HG03139 (cell line): Measurements from ENCODE around the gene HIVEP3.

ENCODE experiments used
- ATAC-seq: cut with Tn5 transposase; IDR thresholded peaks from one replicate; pipeline ENCODE4 v1.9.1; 2021; ENCODE audit not compliant: unreplicated experiment

Gene HIVEP3

DNA sequence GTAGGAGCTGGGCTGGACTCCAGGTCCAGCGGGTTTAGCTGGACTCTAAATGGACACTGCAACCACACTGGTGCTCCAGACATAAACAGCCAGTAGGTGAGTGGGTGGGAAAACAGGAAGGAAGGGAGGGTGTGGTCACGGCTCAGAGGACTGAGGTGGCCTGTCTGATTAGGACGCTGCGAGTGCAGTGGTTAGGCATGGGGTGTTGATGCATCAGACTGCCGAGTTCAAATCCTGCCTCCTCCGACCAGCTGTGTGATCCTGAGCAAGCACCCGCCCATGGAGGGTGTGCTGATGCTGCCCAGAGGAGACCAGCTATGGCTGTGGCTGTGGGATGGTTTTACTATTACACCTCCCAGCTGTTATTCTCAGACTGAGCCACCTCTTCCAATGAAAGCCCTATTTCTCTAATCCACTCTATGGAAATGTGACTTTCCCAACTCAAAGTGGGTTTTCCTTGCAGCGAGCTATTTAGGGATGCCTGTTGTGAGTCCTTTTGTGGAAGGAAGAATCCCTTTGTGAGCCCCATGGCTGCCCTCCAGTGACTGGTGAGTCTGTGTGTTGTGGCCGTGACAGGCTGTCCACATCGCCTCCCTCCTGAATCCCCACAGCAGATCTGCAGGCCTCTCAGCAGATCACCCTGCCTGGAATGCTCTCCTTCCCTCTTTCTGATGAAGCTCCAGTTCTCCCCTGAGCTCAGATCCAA, 377.7 kb downstream of the HIVEP3 start:
- no peak for ATAC-seq

GRCh38 chr1:41539999-41540398, 378.7 kb downstream of the HIVEP3 start:
- no peak for ATAC-seq

GRCh38 chr1:41539418-41539805, 379.3 kb downstream of the HIVEP3 start:
- ATAC-seq = no peak

DNA sequence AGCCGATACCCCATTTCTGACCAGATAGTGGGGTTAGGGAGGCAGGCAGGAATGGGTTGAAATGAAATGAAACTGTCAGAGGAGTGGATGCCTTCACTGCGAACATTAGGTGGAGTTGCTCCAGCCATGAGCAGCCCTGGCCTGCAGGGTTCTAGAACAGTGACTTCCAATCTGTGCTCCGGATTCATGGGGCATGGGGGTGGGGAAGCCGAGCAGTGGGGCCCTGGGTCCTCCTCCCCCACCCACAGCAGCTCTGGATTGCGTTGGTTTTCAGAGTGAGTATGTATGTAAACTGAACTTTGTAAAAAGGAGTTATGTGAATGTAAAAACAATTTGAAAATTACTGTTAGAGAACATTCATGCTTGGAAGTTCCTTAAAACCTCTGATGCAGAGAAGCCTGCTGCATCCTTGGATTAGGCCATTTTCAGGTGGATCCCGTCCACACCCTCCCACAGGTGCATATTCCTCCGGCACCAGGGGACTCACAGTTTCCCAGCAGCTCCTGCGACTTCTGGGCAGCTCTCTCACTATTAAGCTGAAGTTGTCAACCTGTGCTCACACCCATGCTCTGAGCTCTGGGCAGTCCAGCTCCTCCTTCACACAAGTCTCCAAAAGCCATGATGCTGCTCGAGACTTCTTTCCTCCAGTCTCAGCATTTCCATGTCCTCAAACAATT, 379.8 kb downstream of the HIVEP3 start:
- no peak for ATAC-seq

DNA sequence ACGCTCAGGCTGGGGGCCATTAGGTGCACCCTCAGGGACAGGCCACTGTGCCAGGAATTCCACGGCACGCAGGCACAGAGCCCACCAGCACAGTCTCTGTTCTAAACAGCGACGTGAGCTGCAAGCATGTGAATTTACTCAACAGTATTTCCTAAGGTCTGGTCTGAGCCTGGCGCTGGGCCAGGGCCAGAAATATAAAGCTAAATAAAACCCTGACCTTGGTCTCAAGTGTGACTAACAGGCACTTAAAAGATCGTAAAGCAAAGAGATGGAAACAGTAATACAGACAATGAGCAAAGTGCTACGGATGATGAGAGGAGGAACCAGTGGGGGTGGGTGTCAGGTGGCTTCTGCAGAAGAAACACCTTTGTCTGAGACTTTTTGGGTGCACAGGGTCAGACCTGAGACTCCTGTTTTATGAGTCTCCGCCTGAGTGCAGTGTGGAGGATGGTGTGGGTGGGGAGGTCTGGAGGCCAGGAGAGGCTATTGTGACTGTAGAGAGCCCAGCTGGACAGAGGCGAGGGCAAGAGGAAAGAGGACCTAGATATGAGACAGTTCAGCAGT, 380.9 kb downstream of the HIVEP3 start:
- ATAC-seq = no peak

DNA sequence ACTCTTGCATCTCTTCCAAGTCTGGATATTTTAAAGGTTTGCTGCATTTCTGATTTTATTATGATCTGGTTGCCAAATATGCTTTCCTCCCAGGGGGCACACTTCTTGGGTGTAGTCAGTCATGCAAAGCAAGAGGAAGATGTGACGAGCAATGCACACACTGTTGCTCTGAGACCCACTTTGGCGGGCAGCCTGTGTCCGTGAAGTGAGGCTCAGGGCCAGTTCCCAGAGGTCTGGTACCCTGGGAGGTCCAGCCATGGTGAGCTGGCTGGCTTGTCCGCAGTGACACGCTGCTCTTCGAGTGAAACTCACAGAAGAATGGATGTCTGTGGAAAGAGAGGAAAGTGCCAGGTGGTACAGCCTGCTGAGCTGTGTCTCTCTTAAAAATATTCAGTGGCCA, 381.5 kb downstream of the HIVEP3 start:
- ATAC-seq = no peak

DNA sequence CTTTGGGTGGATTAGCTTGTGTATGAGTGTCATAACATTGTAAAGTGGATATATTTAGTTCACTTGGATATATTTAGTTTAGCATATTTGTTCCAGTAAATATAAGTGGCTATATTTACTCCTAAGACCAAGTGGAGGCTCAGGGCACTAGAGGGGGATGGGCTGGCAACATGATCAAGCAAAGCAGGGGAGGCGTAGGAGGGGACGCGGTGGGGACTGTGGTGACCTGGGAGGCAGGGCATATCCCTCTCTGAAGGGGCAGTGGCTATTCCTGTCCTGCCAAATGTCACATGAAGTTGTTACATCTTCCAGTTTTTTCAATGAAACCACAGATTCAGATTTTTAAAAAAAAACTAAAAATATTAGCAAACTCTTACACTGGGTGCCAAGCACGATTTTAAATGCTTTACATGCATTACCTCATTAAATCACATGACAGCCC, 382.3 kb downstream of the HIVEP3 start:
- no peak for ATAC-seq

DNA sequence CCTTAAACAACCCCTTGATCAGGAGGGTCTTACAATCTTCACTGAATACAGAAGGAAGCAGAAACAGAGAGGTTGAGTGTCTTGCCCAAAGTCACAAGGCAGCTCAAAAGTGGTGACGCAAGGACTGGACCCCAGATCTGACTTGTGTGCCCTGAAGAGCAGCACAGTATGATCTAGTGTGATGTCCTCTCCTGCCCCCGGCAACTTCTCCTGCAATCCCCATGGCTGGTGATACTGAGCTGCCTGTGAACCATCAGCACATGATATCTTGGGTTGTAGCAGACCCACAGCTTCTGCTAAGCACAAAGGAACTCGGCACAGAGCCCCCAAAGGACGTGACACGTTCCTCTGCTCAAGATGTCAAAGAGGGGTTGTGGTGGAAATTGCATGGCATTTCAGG, 383.0 kb downstream of the HIVEP3 start:
- ATAC-seq = no peak

GRCh38 chr1:41535276-41535675, 383.4 kb downstream of the HIVEP3 start:
- ATAC-seq = no peak

DNA sequence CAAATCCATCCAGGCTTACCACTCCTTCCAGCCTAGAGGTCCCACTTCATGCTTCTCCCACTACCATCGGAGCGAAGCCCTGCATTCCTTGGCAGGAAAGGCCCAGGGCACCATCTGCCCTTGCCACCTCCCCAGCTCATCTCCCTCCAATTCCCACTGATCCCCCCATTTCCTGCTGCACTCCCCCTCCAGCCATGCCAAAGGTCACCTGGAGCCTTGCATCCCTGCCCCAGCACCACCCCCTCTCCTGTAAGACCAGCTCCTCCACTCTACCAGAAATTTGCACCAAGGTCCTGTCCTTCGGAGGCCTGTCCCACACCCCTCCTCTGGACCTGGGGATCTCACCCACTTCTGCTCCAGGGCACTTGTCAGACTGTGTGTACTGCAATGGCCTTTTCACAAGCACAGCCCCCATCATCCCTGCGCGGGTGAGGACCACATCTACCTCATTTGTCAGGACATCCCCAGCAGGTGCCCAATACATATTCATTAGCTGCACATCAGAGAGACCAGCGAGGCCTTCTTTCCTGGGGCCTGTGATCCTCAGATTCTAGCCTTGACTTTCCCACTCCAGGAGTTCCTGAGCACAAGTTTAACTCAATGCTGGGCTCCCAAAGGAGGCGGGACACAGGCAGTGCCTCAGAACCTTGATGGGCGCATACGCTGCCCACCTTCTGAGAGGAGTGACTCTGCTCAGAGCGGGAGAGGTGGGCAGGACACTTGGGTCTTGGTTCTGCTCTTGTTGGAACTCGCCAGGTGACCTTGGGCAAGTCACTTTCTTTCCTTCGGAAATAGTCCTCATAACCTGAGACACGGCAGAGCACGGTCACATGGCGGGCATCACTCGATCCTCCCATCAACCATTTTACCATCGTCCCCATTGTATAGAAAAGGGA, 384.3 kb downstream of the HIVEP3 start:
- ATAC-seq = no peak

- no peak for ATAC-seq
These were observed 385.0 kb downstream of the HIVEP3 start for GRCh38 chr1:41533731-41534080.

- ATAC-seq = no peak
These were observed 385.5 kb downstream of the HIVEP3 start for GRCh38 chr1:41533016-41533730.

DNA sequence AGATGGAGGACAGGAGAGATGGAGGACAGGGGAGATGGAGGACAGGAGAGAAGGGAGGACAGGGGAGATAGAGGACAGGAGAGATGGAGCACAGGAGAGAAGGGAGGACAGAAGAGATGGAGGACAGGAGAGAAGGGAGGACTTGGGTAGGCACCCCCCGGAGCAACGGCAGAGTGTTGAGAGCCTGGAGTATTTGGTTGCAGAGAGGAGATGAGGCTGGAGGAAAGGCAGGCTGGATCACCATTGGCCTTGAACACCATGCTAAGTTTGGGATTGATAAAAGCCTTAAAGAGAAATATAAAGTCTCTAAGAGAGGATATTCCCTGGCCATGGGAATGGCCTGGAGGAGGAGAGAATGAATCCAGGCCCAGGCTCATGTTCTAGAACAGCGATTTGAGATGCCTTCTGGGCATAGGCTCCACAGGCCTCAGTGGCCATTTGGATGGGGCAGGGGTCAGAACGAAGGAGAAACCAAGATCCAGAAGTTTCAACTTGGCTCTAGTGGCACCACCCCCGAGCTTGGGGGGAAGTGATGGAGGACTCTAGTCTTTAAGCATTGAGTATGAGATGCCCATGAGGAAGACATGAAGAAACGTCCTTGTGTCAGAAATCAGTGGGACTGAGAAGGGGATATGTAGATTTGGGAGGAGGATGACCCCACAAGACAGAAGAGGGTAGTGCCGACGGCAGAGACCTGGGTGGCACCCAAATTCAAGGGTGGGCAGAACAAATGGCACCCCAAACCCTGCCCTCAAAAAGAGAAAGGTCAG, 386.3 kb downstream of the HIVEP3 start:
- no peak for ATAC-seq

GRCh38 chr1:41530411-41530810, 388.3 kb downstream of the HIVEP3 start:
- no peak for ATAC-seq

GRCh38 chr1:41529621-41530395, 388.9 kb downstream of the HIVEP3 start:
- no peak for ATAC-seq

DNA sequence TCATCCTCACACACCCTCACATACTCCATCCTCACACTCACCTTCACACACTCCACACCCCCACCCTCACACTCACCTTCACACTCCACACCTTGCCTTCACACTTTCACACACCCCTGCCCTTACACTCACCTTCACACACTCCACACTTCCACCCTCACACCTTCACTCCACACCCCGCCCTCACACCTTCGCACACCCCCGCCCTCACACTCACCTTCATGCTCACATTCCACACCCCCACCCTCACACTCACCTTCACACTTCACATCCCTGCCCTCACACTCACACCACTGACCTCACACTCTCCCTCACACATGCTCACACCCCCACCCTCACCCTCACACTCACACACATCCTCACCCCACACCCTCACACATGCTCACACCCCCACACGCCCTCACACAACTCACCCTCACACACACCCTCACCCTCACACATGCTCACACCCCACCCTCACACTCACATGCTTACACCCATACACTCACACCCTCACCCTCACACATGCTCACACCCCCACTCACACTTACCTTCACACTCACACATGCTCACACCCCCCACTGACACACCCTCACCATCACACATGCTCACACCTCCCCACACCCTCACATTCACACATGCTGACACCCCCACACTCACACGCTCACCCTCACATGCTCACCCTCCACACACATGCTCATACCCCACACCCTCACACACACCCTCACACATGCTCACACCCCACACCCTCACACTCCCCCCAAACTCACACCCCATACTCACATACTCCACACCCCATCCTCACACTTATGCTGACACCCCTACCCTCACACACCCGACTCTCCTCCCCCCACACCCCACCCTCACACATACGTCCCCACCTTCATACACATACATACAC, 389.8 kb downstream of the HIVEP3 start:
- no peak for ATAC-seq

DNA sequence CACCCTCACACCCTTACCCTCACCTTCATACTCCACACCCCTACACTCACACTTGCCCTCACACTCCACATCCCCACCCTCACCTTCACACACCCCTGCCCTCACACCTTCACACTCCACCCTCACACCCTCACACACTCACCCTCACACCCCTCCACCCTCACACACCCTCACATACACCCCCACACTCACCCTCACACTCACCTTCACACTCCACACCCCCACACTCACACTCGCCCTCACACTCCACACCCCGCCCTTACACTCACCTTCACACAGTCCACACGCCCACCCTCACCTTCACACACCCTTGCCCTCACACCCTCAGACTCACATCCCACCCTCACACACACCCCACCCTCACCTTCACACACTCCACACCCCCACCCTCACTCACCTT, 390.6 kb downstream of the HIVEP3 start:
- ATAC-seq = no peak

DNA sequence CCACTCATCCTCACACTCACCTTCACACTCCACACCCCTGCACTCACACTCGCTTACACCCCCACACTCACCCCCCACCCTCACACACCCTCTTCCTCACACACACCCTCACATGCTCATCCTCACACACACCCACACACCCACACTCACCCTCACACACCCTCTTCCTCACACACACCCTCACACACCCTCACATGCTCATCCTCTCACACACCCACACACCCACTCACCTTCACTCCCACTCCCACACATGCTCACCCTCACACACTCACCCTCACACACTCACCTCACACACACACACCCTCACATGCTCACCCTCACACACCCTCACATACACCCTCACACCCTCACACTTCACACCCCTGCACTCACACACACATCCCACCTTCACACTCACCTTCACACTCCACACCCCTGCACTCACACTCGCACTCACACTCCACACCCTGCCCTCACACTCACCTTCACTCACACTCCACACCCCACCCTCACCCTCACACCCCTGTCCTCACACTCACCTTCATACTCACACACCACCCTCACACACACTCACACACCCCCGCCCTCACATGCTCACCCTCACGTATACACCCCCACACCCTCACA, 391.7 kb downstream of the HIVEP3 start:
- no peak for ATAC-seq
